Measurements from ENCODE around the gene WAC.
"Not testable (repeated sequence)": the region's sequence is repeated elsewhere in the genome, so short reads cannot be mapped to it uniquely, and the experiment has no call there.

Gene WAC

DNA sequence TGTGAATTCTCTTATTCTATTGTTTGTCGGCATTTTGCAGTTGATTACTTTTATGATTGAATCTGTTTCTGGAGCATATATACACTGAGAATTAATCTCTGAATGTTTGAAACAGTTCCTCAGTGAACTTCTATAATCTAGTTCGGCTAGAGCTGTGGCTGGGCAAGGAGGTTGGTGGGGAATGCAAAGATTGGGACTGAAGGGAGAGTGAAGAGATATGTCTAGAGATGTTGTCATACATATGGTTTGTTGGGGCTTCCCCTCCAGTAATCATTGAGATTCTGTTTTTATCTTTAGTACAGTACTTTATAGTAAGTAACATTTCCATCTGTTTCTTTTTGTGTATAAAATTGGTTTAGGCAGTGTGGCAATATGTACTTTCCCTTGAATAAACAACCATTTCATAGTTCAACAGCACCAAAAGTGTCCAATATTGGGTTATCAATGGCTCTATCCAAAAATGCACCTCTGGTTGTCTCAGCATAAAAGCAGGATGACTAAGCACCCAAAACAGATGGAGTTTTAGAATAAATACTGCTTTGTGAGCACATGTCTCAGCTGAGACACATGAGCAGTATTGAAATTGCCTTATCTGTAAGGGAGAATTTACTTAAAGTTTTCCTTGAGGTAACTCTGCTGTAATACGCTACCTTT, 36.7 kb downstream of the WAC start:
- no peak for DNase-seq

- no peak for DNase-seq
Measured at GRCh38 chr10:28570598-28570997, 37.7 kb downstream of the WAC start.

DNA sequence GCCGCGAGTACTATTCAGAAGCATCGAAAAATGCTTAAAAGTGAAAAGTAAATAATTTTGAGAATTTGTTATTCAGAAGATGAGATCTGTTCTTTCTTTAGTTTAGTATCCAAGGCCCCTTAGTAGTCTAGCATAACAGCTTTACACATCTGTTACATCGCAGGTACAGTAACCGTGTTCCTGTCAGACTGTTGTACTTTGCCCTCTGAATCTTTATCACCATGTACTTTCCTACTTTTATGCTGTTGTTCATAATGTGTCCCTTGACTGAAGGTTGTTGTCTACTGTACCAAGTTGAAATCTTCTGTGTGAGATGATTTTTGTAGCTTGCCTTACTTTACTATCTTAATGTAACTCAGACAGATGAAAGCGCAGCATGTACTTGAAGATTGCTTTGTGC, 38.3 kb downstream of the WAC start:
- no peak for DNase-seq

- not testable (repeated sequence) for DNase-seq
Measured at GRCh38 chr10:28574214-28574613, 41.3 kb downstream of the WAC start.

DNA sequence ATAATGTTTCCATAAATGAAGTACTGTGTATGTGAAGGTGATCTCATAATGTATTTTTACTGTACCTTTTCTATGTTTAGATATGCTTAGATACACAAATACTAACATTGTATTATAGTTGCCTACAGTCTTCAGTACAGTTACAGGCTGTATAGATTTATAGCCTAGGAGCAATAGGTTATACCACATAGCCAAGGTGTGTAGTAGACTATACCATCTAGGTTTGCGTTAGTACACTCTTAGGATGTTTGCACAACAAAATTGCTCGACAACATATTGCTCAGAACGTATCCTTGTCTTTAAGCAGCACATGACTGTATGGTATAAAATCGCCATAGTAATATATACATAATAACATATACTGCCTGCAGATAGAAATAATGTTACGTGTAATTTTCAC, 42.9 kb downstream of the WAC start:
- DNase-seq = no peak

- no peak for DNase-seq
Measured at GRCh38 chr10:28577506-28577905, 44.6 kb downstream of the WAC start.

DNA sequence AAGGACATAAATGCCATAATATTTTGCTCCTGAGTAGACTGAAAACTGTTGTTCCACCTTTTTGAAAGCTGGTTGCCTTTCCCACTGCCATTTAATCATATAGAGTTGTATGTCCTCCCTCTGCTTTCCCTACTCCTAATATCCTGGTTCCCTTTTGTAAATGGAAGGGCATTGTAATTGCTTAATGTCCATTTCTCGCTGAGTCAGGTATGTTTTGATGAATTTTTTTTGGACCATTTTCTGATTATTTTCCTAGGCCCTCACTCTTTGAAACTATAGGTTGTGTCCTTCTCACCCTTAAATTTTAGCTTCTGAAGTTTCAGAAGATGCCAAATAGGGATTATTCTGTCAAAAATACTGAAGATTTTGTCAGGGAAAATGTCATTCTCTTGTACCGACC, 45.5 kb downstream of the WAC start:
- DNase-seq = no peak

DNA sequence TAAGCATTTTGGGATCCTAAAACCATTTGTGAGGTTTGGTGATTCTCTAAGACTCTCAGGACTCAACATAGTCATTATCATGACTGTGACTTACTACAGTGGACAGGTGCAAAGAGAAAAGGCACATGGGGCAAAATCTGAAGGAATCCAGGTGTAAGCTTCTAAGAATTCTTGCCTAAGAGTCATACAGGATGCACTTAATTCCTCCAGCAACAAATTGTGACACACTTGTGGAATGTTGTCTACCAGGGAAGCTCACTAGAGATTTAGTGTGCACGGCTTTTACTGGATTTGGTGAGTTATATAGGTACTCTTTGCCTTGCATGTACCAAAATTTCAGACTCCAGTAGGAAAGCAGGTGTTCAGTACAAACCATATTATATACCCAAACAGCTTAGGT, 47.9 kb downstream of the WAC start:
- no peak for DNase-seq

GRCh38 chr10:28581916-28582315, 49.0 kb downstream of the WAC start:
- no peak for DNase-seq

- no peak for DNase-seq
Measured at GRCh38 chr10:28585076-28585475, 52.2 kb downstream of the WAC start.

DNA sequence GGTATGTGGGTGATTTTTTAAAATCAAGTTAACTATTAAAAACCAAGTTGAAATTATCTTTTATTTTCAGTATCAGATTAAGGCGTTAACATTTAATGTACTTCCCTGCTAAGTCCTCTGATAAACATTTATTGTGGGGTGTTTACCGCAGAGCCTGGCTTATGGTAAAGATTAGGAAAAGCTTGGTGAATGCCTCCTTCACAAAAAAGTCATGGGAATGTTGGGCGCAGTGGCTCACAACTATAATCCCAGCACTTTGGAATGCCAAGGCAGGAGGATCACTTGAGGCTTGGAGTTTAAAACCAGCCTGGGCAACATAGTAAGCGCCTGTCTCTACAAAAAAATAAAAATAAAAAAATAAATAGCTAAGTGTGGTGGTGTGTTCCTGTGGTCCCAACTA, 53.3 kb downstream of the WAC start:
- no peak for DNase-seq

GRCh38 chr10:28587270-28587969, 54.5 kb downstream of the WAC start:
- no peak for DNase-seq

DNA sequence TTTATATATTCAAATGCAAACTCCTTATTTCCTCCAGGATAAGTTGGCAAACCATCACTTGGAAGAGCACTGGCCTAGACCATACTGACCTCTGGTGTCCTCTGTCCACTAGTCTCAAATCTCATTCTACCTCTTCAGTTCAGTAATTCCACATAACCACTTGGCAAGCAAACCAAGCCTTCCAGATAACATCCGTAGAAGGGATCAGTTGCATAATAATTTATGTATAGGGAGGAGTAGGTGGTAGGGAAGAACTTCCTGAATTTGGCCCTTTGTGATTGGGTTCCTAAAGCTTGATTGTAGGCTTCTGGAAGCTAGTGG, 55.0 kb downstream of the WAC start:
- no peak for DNase-seq

- no peak for DNase-seq
Measured at GRCh38 chr10:28592953-28593352, 60.0 kb downstream of the WAC start.

DNA sequence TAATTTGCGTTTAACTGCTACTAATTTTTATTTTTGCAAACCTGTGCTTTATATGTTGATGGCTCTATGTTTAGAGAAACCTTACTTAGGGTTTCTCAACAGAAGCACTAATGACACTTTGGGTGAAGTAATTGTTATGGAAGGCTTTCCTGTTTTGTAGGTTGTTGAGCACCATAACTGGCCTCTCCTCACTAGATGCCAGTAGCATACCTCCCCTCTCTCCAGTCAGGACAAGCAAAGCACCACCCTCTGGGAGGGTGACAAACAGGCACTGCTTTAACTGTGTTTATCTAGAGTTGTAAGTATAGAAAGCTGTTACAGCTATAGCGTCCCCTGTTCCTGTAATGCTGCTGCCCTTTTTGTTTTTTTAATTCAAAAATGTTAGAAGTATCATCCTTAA, 60.9 kb downstream of the WAC start:
- no peak for DNase-seq

DNA sequence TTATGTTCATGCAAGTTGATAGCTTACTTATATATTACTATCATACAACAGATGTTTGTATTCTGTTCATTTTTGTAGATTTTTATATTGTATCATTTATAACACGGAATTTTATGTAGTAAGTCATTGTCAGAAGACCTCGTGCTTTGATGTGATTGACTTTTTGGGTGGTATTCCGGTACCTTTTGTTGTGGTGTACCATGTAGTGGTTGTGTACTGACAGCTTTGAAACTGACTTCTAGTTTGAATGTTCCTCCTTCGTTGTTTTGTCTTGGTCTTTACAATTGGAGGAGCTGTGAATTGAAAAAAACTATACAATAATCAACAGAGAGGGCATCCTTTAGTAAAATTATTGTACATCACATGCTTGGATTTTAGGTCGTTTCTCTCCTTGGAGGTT, 61.5 kb downstream of the WAC start:
- peak in 5 of 6 experiments; percentile 22 to 77 (median 67) for DNase-seq

DNA sequence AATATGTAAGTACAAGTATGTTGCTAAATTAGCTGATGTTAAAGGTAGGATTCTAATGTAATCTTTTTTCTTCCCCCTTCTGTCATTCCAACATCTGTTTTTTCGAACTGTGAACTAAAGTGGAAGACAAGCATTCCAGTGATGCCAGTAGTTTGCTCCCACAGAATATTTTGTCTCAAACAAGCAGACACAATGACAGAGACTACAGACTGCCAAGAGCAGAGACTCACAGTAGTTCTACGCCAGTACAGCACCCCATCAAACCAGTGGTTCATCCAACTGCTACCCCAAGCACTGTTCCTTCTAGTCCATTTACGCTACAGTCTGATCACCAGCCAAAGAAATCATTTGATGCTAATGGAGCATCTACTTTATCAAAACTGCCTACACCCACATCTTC, 62.7 kb downstream of the WAC start:
- no peak for DNase-seq

- DNase-seq = no peak
Measured at GRCh38 chr10:28600056-28600455, 67.1 kb downstream of the WAC start.

- no peak for DNase-seq
Measured at GRCh38 chr10:28601012-28601411, 68.1 kb downstream of the WAC start.

- no peak for DNase-seq
Measured at GRCh38 chr10:28604567-28605536, 71.9 kb downstream of the WAC start.

GRCh38 chr10:28606568-28606967, 73.7 kb downstream of the WAC start:
- no peak for DNase-seq

DNA sequence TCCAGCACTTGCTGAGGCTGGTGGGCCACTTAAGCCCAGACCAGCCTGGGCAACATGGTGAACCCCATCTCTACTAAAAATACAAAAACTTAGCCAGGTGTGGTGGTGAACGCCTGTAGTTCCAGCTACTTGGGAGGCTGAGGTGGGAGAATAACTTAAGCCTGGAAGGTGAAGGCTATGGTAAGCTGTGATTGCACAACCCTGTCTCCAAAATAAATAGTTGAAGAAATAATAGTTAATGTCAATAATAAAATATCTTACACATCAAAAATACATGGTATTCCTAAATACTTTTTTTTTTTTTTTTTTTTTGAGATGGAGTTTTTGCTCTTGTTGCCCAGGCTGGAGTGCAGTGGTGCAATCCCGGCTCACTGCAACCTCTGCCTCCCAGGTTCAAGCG, 76.7 kb downstream of the WAC start:
- DNase-seq = not testable (repeated sequence)

- no peak for DNase-seq
Measured at GRCh38 chr10:28612877-28613276, 80.0 kb downstream of the WAC start.

GRCh38 chr10:28616514-28616913, 83.6 kb downstream of the WAC start:
- DNase-seq = no peak
